Measurements from ENCODE around the gene EPHB3.
"Not testable (repeated sequence)": the region's sequence is repeated elsewhere in the genome, so short reads cannot be mapped to it uniquely, and the experiment has no call there.

The EPHB3 gene

DNA sequence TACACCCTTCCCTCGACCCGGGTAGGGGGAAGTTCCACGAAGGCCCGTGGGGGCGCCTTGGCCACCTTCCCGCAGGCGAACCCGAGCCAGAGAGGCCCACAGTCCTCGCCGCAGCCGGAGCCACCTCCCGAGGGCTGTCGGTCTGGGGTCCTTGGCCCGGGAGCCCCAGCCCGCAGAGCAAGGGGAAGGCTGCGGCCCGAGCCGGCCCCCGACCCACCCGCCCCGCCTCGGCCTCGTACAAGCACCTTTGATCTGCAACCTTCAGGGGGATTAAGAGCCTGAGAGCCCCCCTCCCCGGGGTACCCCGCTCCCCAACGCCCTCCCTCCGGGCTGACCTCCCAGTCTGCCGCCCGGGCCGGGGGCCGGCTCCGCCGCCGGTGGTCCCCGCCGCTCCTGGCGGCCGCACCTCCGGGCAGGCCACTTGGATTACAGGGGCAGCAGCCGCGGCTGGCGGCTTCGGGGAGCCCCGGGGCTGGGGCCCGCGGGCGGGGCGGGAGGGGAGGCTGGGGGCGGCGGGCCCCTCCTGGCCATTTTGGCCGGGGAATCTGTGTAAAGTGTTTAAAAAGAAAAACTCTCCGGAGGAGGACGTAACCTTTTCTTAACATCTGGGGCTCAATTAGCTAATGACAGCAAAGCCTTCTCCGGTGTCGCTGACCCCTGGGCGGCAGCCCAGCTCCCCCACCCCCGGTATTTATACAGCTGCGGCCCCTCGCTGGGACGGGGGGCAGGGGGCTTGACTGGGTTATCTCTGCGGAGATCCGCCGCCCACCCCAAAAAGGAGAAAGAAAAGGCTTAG is 40.2 kb downstream of the EPHB3 start:
- no peak for DNase-seq

DNA sequence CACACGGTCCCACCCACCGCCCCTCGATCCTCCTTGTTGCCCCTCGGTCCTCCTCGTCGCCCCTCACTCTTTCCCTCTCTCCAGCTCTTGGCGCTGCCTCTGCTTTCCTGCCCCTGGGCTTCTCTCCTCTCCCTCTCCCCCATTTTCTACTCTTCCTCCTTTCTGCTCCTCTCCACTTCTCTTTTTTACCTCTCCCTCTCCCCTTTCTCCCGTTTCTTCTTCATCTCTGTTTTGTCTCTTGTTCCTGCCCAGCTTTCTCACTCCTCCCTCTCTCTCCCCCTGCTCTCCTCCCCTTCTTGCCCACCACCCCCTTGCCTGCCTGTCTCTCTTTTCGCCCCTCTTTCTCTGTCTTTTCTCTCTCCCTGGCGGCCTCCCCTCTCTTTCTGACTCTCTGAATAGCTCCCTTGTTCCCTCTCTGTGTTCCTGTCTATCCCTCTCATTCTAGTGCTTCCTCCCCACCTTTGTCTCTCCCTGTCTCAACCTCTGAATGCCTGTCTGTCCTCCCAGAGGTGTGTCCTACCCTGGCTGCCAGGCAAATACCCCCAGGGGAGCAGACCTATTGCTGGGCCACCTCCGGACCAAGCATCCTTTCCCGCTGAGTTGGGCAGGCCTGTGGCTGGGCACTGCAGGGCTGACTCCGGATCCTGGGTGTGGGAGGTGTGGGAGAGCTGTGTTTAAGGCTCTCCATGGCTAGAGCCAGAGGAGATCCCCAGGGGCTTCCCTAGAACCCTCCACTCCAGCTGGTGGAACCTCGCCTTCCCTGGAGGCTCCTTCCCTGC is 41.0 kb downstream of the EPHB3 start:
- DNase-seq = no peak

DNA sequence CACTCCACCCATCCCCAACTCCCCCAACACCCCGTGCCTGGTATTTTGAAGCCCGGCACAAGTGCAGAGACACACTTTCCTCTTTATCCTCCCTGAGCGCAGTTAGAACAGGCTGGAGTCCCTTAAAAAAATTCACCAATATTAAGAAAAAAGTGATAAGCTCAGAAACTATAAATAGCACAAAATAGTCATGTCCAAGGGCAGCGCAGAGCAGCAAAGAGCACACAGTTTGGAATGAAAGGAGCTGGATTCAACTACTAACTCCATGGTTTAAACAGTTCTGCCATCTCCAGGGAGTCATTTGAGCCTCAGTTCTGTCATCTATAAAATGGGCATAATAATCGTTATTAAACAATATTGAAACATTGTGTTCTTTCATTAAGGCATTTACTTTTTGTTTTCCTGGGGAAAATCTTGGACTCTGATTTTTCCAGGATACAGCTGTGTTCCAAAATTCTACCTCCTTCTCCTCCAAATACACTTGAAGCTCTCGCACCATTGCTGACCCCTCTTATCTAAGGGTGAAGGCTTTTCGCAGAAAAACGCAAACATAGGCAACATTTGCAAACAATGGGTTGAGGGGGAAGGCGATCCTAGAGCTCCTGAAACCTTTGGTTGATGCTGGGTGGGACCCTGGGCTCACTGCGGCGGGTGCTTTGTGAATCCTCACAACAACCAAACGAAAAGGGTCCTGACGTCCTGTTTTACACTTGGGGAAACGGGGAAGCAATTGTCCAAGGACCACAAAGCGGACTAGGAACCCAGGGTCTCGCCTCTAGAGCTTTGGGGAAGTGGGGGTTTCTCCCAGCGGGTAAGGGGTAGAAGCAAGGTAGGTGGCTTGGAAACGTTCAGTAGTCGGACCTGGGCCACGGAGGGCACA is 41.8 kb downstream of the EPHB3 start:
- no peak for DNase-seq

DNA sequence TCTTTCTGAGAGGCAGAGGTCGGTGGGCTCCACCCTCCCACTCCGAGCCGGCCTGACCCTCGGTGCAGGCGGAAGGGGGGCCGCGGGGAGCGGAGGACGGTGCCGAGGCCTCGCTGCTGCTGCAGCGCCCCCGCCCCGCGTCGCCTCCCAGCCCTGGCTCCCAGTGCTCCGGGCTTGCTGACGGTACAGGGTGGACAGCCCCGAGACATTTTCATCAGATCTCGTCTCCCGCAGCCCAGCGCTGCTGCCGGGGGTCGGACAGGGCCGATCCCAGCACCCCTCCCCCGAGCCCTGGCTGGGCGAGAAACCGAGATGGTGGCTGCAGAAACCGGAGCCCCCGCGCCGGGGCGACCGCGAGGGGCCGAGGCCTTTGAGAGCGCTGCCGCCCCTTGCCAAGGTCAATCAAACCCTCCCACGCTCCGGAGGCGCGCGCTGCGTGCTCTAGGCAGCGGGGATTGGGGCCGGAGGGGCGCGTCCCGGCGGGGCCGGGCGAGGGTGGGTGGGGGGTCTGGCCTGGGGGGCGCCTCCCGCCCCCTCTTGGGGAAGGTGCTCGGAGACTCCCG is 42.5 kb downstream of the EPHB3 start:
- no peak for DNase-seq

DNA sequence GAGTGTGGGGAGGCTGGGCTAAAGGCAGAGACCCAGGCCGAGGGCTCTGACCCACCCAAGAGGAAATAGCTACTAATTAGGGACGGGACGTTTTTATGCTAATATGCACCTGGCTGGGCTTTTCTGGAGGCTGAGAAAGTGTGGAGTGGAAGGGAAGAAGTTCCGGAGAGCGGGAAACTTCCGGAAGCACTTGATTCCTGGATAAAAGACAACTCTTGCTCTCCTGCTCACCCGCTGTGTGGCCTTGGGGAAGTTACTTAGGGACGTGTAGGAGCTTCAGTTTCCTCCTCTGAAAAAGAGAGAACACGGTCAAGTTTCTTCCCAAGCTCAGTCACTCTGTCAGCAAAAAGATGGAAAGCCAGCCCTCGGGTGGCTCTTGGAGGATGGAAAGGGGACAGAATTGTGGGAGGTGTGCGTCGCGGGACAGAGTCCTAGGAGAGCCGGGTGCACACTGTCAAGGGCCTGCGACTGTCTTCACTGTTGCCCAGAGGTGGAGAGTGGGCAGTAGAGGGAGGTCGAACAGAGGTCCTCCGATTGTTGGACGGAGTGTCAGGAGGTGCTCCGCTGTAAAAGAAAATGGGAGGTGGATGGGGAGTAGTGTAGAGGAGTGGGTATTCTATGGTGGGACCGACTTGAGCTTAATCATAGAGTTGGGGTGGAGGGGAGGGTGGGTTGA is 43.2 kb downstream of the EPHB3 start:
- no peak for DNase-seq

DNA sequence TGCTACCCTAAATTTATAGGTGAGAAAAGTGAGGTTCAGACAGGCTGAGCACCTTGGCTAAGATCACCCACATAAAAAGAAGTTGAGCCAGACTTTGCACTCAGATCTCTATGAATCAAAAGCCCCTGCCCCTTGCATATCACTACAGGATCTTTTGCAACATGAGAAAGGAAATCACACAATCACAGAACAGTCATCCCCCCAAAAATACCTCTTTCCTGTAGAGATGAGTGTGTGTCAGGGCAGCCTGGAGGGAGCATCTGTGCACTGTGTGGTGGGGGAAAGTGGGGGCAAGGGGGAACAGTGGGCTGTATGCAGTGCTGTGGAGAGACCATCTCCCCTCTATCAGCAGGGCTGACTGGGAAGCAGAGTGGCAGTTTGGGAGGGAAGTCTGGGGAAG is 46.6 kb downstream of the EPHB3 start:
- DNase-seq = no peak

DNA sequence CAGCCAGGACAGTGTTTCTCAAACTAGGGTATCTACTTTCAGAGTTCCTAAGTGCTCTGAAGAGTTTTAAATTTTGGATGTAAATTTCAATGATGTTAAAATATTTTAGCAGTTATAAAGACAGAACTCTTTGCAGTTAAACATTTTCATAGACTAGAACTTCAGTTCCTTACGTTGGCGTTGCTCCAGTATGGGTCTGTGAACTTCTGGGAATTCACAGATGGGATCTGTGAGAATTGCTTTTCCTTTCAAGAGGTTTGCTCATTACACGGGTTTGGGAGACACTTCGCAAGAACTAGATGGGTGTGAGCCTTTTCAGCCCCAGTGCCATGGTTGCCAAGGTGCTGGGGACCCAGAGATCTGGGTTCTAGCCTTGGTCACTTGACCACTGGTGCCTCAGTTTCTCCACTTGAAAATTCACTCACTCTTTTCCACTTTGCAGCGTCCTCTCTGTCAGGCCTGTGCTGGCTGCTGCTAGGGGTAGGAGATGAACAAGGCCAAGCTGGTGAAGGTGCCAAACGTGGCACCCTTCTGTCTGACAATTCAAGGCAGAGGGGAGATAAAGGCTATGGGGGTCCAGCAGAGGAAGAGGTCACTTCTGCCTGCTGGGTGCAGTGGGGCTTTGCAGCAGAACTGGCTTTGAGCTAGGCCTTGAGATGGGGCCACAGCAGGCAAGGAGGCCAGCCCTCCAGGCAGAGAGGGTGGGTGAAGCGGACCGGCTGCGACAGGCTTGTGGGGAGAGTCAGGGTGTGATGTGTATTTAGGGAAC is 48.1 kb downstream of the EPHB3 start:
- DNase-seq = no peak

DNA sequence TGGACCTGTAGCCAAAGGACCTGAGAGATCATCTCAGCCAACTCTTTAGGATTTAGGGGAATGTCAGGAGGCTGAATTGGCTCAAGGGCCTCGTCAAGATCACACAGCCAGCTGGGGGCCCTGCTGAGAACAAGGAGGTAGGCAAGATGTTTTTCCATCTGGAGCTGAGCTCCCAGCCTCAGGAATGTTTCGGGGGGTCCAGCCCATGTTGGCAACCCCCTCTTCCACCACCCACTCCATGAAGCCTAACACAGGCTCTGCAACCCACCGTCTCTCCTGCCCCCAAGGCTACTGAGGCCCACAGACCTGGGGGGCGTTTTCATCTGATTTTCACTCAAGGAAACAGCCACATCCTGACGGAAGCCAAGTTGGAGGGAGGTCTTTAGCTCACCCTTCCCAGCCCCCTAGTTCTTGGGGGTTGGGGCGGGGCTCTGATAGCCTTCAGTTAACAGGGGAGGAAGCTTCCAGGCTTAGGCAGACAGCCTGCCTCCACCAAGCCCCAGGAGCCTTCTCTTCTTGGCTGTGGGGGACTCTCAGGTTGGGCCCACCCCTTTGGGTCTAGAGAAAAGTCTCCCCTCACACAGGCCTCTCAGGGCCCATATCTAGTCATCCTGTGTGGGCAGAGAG is 48.8 kb downstream of the EPHB3 start:
- no peak for DNase-seq

DNA sequence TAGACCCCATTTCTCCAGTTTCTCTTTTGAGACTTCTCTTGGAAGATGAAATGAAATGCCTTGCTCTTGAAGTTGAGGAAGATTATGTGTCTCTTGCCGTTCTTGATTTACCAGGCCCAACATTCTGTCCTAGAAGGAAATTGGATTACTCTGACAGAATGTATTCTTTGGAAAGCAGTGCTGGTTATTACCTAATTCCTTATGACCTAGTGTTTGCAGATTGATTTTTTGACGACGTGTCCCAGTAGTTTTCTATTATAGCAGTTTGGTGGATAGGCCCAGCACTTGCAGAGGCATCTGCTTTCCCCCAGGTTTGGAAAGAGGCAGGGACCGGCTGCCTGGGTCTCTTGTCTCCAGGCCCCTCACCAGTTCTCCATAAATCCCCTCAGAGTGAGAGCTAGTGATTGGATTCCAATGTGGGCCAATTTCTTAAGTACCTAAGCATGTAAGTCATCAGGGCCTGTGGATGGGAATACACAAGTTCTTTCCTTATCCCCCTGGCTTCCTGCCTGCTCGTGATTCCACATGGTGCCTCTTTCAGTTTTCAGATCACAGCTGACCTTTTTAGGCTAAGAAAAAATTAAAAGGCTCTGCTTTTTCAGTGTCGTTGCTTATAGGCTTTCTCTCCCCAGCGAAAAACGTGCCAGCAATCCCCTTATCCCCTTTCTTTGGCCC is 50.2 kb downstream of the EPHB3 start:
- no peak for DNase-seq

DNA sequence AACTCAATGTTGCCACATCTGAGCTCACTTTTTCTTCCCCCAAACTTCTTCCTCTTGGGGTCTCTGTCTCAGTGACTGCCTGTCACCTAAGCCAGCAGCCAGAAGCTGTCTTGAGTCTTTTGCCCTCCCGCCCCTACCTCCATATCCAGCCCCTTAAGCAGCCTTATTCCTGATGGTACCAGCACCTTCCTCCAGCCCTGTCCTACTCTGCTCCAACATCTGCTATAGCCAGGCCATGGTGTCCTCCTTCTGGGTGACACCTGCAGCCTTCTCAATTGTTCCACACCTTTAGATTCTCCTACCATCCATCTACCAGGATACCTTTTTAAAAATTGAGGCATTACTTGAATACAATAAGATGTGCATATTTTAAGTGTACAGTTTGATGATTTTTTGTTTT is 53.8 kb downstream of the EPHB3 start:
- no peak for DNase-seq

DNA sequence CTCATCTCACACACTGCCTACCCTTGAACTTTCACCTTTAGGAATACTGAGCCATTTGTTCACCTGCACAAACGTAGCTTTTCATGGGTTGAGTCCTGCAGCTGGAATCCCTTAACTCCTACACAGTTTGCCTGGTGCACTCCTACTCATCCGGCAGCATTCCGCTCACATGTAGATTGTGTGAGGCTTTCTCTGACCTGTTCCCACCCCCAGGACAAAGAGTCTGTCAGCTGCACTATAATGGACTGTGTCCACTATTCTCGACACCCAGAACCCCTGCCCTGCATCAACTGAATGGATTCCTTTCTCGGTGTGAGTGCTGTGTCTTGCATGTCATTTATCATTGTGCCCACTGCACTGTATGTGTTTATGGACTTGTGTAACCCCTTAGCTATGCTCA is 54.9 kb downstream of the EPHB3 start:
- DNase-seq = no peak

DNA sequence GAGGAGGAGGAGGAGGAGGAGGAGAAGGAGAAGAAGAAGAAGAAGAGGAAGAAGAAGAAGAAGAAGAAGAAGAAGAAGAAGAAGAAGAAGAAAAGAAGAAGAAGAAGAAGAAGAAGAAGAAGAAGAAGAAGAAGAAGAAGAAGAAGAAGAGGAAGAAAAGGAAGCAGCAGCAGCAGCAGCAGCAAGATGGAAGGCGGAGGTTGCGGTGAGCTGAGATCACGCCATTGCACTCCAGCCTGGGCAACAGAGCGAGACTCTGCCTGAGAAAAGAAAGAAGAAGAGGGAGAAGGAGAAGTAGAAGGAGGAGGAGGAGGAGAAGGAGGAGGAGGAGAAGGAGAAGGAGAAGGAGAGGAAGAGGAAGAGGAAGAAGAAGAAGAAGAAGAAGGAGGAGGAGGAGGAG is 55.7 kb downstream of the EPHB3 start:
- DNase-seq = not testable (repeated sequence)

DNA sequence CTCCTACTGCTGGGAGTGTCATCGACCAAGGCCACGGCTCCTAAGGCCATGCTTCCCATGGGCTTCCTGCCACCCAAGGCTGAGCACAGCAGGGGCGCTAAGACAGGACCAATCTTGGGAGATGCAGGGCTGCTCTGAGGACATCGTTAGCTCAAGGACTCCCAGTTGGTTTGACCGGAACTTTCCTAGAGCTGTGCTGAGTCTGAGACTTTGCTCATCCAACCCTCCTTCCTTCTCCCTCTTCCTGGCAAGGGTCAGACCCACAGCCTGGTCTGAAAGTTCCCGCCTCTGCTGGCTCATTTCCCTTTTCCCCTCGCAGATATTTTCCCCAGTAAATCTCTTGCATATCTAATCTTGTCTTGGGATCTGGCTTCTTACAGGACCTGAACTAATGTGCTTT is 57.2 kb downstream of the EPHB3 start:
- no peak for DNase-seq

DNA sequence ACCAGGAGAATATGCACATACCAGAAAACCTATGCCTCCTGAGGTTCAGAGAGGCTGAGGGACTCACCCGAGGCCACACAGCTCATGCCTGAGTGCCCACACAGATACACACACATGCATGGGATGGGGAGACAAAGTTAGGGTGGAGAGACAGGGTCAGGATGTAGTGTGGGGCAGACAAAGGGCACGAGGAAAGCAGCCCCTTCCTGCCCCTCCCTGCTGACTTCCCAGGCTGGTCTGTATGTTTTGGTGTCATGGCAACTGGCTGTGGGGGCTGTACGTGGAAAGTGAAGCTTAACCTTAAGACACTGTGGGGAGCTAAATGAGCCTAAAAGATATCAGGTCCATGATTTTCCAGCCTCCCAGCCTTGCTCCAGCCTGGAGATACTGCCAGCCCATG is 57.8 kb downstream of the EPHB3 start:
- DNase-seq = no peak

DNA sequence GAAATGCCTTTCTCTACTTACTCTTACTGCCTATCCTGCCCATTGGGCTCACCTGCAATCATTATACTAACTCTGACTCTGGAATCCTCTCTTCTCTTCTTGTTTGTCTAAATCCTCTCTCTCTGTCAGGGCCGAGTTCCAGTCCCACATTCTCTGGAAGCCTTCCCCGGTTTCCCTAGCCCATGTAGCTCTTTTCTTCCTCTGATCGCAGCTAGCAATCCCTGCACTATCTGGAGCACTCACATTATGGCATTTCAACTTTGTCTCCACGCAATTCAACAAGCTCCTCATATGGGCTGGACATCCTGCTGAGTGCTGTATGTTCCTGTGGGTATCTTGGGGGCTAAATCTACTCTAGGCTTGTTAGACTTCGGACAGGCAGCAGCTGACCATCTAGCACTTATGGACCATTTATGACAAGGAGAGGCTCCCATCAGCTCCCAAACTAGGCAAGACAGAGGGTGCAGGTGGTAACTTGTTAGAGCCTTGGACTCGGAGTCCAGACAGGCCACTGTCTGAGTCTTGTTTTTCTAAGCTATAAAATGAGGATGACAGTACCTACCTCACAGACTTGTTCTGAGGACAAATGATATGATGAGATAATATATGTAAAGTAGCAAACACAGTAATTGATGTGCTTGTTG is 58.3 kb downstream of the EPHB3 start:
- no peak for DNase-seq

DNA sequence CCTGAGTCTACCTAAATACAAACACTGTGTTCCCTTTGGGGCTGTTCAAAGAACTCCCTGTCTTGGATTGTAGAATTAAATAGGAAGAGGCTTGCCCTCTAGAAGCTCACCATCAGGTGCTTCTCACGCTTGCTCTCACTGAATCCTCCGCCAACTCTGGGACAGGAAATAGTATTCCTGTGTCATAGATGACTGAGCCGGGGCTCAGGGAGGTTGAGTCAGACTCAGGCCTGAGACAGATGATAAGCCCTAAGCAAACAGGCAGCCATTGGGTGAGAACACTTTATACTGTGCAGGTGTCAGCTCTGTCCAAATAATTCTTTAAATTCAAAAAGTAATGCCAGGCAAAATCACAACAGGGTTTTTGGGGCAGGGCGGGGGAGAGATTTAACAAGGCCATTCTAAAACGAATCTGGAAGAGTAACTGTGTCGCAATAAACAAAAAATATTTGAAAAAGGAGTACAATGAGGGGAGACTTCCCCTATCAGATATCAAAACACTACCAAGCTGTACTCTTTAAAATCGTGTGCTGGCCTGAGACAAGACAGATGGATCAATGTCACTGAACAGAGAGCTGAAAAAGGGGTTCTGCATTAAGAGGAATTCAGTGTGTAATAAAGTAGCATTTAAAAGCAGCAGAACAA is 59.0 kb downstream of the EPHB3 start:
- no peak for DNase-seq

DNA sequence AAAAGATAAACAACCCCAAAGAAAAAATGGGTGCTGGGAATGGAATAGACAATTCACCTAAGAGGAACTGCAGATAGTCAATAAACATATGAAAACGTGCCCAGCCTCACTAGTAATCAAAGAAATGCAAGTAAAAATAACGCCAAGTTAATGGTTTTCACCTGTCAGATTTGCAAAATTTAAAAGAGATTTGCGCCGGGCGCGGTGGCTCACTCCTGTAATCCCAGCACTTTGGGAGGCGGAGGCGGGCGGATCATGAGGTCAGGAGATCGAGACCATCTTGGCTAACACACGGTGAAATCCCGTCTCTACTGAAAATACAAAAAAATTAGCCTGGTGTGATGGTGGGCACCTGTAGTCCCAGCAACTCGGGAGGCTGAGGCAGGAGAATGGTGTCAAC is 60.6 kb downstream of the EPHB3 start:
- DNase-seq = not testable (repeated sequence)

DNA sequence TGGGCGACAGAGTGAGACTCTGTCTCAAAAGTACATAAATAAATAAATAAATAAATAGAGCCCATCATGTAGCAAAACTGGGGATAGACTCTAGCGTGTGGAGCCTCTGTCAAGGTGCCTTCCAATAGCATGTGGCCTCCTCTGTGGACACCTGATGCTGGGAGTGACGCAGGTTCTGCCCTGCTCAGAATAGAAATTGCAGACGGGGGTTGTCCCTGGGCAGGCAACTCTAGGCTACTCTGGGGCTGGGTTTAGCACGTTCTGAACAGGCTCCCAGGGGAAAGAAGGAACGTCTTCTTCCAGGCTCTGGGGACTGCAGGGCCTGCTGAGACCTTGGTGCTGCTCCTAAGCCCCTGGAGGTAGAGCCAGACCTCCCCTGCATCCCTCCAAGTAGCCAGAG is 65.3 kb downstream of the EPHB3 start:
- DNase-seq = no peak

DNA sequence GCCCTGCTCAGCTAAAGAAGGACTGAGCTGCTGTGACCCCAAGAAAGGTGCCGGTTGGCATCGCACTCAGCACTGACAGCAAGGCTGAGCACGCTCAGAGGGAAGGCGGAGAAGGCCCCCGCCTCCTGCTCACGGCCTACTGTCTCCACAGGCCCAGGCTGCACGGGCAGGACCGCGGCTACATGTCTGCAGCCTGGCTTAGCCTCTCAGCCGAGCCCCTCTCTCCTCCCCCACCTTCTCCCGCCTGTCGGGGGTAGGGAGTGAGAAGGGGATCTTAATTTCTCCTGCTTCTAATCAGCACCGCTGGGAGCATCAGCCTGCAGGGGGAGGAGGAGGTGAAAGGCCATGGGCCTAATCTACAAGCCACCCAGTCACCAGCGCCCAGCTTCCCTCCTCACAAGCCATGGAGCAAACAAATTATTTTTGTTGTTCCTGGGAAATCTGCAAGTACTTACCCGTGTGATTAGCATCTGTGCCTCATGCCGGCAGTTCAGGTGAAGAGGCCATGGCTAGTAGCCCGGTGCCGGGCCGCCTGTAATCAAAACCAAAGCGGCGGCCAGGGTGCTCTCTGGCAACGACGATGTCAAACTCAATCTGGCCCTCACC is 68.1 kb downstream of the EPHB3 start:
- DNase-seq = no peak

Data from cerebellar nuclear complex (tissue), 1 donor.